Suprapubic skin (tissue), 4 donors: ENCODE measurements around the gene PRSS50. TPM values are rescaled to one million over a fixed set of nuclear protein-coding genes. Genes with fewer than 3 reads are reported as not detected.
A peak's percentile ranks its signal among the peaks of the same experiment; 100 is the strongest.

Experiments used
- DNase-seq, 2 donors: peaks; one replicate each; pipeline ENCODE4 v3.0.0-alpha.2; 2019; ENCODE audit warnings: low spot score in 2 of 2
- H3K27ac ChIP-seq: fragments of 200-600 bp; sonication (generic); one replicate; pipeline ENCODE4 v1.5.1; 2019
- H3K27me3 ChIP-seq: fragments of 200-600 bp; sonication (generic); one replicate; pipeline ENCODE4 v1.5.1; 2019
- H3K36me3 ChIP-seq: fragments of 200-600 bp; sonication (generic); one replicate; pipeline ENCODE4 v1.5.1; 2019
- H3K4me1 ChIP-seq: fragments of 200-600 bp; sonication (generic); one replicate; pipeline ENCODE4 v1.5.1; 2019
- H3K4me3 ChIP-seq: fragments of 200-600 bp; sonication (generic); one replicate; pipeline ENCODE4 v1.5.1; 2019; ENCODE audit warnings: mild to moderate bottlenecking
- H3K9me3 ChIP-seq: fragments of 200-600 bp; sonication (generic); one replicate; pipeline ENCODE4 v1.5.1; 2019
- EP300 ChIP-seq: sonication (generic); formaldehyde crosslinking; IDR thresholded peaks from one replicate; pipeline ENCODE4 v1.6.1; 2017; ENCODE audit warnings: antibody characterized with exemption
- POLR2A ChIP-seq, 2 donors: fragments of 450-650 bp; IDR thresholded peaks; one replicate each; pipeline ENCODE4 v1.6.1; 2017; ENCODE audit warnings: antibody characterized with exemption in 2 of 2, mild to moderate bottlenecking in 2 of 2, moderate library complexity in 2 of 2
- POLR2AphosphoS5 ChIP-seq, 3 donors: sonication (generic); formaldehyde crosslinking; IDR thresholded peaks; one replicate each; pipeline ENCODE4 v1.6.1; 2017; ENCODE audit warnings: antibody characterized with exemption in 3 of 3
- WGBS: methylation state at CpG from one replicate; pipeline ENCODE4 v1.1.5; 2018; 5-methylcytosine and 5-hydroxymethylcytosine counted together
- total RNA-seq, 4 donors: library from RNA; depleted of rRNA; stranded (reverse); fragments of >200 nt; gene quantifications; one replicate each; pipeline ENCODE4 v1.1.0, GENCODE V29; 2016
- TF ChIP-seq, protein P1 (sequence below), 2 donors: fragments of 200-600 bp in 1 of 2; fragments of 450-650 bp in 1 of 2; sonication (generic) in 1 of 2; IDR thresholded peaks; one replicate each; pipeline ENCODE4 v1.5.1; 2016 to 2019; ENCODE audit warnings: antibody characterized with exemption in 2 of 2, mild to moderate bottlenecking in 1 of 2, moderate library complexity in 1 of 2

Gene PRSS50
- total RNA-seq, 4 donors from 2014 or later, result not detected

DNA sequence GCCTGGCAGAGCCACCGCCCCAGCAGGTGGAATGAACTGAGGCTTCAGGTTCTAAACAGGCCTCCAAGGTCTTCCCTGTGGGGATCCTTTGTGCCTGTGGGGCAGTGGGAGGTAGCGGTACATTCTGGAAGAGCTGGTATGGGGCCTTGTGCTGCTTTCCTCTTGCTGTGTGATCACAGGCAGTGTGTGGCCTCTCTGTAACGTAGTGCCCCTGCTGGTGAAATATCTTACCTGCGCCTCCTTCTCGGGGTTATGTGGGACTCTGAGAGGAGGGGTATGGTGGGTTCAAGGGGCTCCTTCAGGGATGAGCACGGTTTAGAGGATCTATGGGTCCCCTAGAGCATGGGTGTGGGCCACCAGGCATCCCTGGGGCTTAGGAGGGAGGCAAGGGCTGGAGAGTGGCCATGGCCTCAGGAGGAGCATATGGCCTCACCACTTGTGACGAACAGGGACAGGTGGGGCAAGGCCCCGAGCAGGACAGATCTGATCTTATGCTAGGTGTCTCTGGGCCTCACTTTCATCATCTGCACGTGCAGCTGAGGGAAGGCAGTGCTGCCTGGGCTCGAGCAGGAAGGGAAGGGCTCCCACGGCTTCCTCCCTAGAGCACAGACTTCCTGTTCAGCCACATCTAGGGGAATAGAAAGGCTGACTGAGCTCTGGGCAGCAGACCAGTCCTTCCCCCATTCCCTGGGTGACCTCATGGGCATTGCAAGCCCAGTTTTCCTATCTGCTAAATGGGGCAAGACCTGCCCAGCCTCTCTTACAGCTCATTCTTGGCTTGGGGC, 22.3 kb downstream of the PRSS50 start:
- no peaks in the 10 kb centered on the region for H3K27me3 ChIP-seq
- H3K9me3 ChIP-seq, result no peaks in the 10 kb centered on the region
- no peaks in the 10 kb centered on the region for H3K36me3 ChIP-seq
- DNase-seq, result peak in 1 of 2 donors; percentile 80
- WGBS, result 82% methylated on average over 9 of the region's 11 CpGs
- TF ChIP-seq EP300, result no peak
- no peak for TF ChIP-seq POLR2A (IDR thresholded peaks at IDR 0.05)
- TF ChIP-seq, protein P1, sequence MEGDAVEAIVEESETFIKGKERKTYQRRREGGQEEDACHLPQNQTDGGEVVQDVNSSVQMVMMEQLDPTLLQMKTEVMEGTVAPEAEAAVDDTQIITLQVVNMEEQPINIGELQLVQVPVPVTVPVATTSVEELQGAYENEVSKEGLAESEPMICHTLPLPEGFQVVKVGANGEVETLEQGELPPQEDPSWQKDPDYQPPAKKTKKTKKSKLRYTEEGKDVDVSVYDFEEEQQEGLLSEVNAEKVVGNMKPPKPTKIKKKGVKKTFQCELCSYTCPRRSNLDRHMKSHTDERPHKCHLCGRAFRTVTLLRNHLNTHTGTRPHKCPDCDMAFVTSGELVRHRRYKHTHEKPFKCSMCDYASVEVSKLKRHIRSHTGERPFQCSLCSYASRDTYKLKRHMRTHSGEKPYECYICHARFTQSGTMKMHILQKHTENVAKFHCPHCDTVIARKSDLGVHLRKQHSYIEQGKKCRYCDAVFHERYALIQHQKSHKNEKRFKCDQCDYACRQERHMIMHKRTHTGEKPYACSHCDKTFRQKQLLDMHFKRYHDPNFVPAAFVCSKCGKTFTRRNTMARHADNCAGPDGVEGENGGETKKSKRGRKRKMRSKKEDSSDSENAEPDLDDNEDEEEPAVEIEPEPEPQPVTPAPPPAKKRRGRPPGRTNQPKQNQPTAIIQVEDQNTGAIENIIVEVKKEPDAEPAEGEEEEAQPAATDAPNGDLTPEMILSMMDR (IDR thresholded peaks at IDR 0.05), result peak; percentile 8 to 36
- peak in 2 of 3 donors; percentile 26 to 48 for TF ChIP-seq POLR2AphosphoS5 (IDR thresholded peaks at IDR 0.05)
- H3K4me3 ChIP-seq, result no peak overlapping the region
- H3K4me1 ChIP-seq, result peaks cover 69% of the 10 kb centered on the region
- peak overlapping the region; percentile 60 for H3K27ac ChIP-seq

DNA sequence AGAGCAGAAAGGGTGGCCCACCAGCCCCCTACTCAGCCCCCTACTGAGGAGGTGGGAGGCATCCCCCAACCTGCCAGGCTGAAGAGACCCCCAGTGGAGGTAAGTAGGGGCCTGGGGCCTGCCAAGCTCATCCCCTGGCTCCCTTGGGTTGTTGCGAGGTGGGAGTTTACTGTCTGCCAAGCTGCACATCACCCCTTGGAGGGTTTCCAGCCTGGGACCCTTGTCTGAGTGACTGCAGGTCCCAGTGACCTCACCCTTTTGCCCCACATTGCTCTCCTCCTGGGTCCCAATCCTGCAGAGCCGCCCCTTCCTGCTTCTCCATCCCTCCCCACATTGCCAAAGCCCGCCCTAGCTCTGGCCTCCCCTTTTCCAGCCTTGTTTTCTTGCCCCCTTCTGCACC, 23.1 kb downstream of the PRSS50 start:
- no peak for TF ChIP-seq POLR2AphosphoS5 (IDR thresholded peaks at IDR 0.05)
- TF ChIP-seq, protein P1 (IDR thresholded peaks at IDR 0.05), result no peak
- DNase-seq, result no peak
- Histone ChIP-seq H3K27me3 (no peaks in the 10 kb centered on the region), H3K4me1 (peaks cover 69% of the 10 kb centered on the region), H3K27ac (peak overlapping the region; percentile 60), H3K4me3 (no peak overlapping the region), H3K36me3 (no peaks in the 10 kb centered on the region), H3K9me3 (no peaks in the 10 kb centered on the region)
- 89% methylated on average over 3 of the region's 3 CpGs for WGBS

DNA sequence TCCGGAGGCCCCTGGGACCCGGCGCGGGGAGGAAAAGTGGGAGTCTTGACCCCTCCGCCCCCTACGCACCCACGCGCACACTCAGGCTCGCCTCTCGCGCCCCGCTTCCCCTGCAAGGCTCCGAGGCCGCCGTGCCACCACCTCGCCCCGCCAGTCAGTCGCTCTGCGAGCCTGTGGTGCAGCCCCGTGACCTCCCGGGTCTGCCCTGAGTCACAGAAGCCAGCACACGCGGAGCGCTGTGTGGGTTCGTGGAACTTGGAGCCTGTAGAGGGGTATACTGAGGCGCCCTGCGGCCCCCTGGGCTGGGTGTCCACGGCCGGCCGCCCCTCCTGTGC, 23.8 kb downstream of the PRSS50 start:
- H3K27me3 ChIP-seq, result no peaks in the 10 kb centered on the region
- H3K4me1 ChIP-seq, result peaks cover 73% of the 10 kb centered on the region
- no CpG with 5 or more reads among the region's 30 CpGs for WGBS
- H3K9me3 ChIP-seq, result no peaks in the 10 kb centered on the region
- peaks cover under 1% of the 10 kb centered on the region for H3K36me3 ChIP-seq
- TF ChIP-seq POLR2AphosphoS5 (IDR thresholded peaks at IDR 0.05), result no peak
- TF ChIP-seq POLR2A (IDR thresholded peaks at IDR 0.05), result no peak
- no peak for TF ChIP-seq EP300
- TF ChIP-seq, protein P1 (IDR thresholded peaks at IDR 0.05), result no peak
- no peak for DNase-seq
- peak overlapping the region; percentile 90 for H3K27ac ChIP-seq
- H3K4me3 ChIP-seq, result peak overlapping the region; percentile 70

DNA sequence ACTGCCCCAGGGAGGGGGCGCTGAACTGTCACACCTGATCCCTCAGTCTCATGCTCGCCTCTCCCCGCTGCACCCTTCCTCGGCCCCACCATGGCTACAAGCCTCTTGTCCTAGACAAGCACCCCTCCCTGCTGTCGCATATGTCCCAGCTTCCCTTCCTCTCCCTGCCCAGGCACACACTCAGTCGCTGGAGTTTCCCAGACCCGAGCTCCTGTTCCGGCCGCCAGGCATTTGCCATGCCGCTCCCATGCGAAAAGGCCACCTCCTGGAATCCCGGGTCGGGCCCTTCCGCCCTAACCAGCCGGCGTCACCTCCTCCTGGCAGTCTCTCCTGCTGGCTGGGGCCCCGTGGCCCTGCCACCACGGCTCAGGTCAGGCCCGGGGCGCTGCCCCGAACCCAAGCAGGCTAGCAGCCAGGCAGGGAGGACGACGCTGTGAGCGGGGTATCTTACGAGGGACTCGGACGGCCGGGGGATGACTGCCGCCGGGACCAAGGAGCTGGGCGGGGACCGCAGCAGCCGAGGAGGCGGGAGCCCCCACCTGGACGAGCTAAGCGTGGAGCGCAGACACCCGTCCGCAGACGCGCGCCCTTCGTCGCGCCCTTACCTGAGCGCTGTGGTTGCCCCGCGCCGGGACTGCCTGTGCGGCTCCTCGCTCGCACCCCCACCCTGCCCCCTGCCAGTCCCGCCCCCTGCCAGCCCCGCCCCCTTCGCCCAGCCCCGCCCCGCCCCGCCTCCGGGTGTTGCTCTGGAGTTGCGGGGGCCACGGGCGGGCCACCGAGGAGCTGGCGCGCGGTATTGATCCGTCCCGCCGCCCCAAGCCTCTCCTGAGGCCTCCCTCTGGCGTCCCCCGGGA, 24.4 kb downstream of the PRSS50 start, which contains the start of gene ALS2CL:
Gene ALS2CL (minus strand): TSS at position 642 of the 854 bp plus-strand sequence. CDS start 4,239 bp downstream, outside the sequence.
- H3K27me3 ChIP-seq, result no peaks in the 10 kb centered on the region
- H3K4me1 ChIP-seq, result peaks cover 73% of the 10 kb centered on the region
- H3K9me3 ChIP-seq, result no peaks in the 10 kb centered on the region
- peak within 1 kb of the TSS; percentile 70 for H3K4me3 ChIP-seq
- WGBS, result 1% methylated on average over 18 of the region's 71 CpGs
- H3K36me3 ChIP-seq, result peaks cover 6% of the 10 kb centered on the region
- peak in 1 of 3 donors; percentile 25 for TF ChIP-seq POLR2AphosphoS5 (IDR thresholded peaks at IDR 0.05)
- TF ChIP-seq EP300, result no peak
- H3K27ac ChIP-seq, result peak within 1 kb of the TSS; percentile 90
- DNase-seq, result peak; percentile 83 to 85

DNA sequence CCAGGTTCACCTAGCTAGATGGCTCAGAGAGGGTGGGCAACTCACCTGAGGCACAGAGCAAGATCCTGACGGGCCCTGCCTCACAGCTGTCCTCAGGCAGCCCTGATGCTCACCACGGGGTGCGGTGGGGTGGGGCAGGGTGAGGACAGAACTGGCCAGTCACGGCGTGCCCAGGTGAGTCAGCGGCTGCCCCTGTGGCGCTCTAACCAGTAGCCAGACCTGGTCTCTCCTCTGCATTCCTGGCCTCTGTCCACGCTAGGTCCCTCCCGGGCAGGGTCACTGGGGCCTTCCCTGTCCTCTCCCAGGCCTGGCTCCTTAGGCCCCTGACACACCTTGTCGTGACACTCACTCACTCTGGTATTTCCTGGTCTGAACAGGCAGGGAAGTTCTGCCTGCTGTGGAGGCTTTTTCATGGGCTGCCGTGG, 25.1 kb downstream of the PRSS50 start:
- H3K4me1 ChIP-seq, result peaks cover 77% of the 10 kb centered on the region
- peak overlapping the region; percentile 70 for H3K4me3 ChIP-seq
- WGBS, result 48% methylated on average over 9 of the region's 11 CpGs
- H3K36me3 ChIP-seq, result peaks cover 13% of the 10 kb centered on the region
- DNase-seq, result peak; percentile 81 to 85
- no peaks in the 10 kb centered on the region for H3K9me3 ChIP-seq
- TF ChIP-seq POLR2AphosphoS5 (IDR thresholded peaks at IDR 0.05) (peak in 1 of 3 donors; percentile 22), EP300 (no peak)
- H3K27ac ChIP-seq, result peak overlapping the region; percentile 90
- no peaks in the 10 kb centered on the region for H3K27me3 ChIP-seq

DNA sequence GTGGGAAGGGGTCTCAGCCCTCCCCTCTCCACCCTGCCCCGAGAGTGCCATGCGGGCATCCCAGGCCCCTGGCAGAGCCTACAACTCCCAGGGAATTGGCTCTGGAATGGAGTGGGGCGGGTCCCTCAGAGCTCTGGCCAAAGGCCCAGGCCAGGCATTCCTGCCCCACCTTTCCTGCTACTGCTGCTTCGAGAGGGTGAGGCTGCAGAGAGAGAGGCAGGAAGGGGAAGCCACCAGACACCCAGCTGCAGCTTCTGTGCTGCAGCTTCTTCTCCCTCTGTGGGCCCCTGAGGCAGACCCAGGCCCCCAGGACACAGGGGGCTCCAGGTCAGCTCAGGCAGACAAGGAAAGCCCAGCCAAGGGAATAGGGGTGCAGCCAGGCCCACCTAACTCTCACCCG, 26.9 kb downstream of the PRSS50 start:
- Histone ChIP-seq H3K27ac (peak overlapping the region; percentile 90), H3K4me3 (no peak overlapping the region), H3K9me3 (no peaks in the 10 kb centered on the region), H3K4me1 (peaks cover 65% of the 10 kb centered on the region), H3K36me3 (peaks cover 30% of the 10 kb centered on the region), H3K27me3 (no peaks in the 10 kb centered on the region)
- no peak for DNase-seq
- no peak for TF ChIP-seq POLR2AphosphoS5 (IDR thresholded peaks at IDR 0.05)
- TF ChIP-seq, protein P1 (IDR thresholded peaks at IDR 0.05), result no peak
- 75% methylated on average over 1 of the region's 5 CpGs for WGBS
